H9 (cell line): ENCODE results near the gene TACC2. TPM values are rescaled to one million over a fixed set of nuclear protein-coding genes. Genes with fewer than 3 reads are reported as not detected.

Experiments used
- DNase-seq: peaks from one replicate; pipeline ENCODE4 v3.0.0-alpha.2; 2017
- H2AFZ ChIP-seq: one replicate; pipeline ENCODE4 v1.6.1; 2013; ENCODE audit warnings: mild to moderate bottlenecking, low read length, control low read depth, moderate library complexity
- H2AK5ac ChIP-seq: 2 replicates; pipeline ENCODE4 v1.6.1; 2013; ENCODE audit warnings: low read length, control low read depth, mixed read lengths; ENCODE audit not compliant: insufficient read length
- H2BK120ac ChIP-seq: one replicate; pipeline ENCODE4 v1.6.1; 2013; ENCODE audit warnings: low read depth, mild to moderate bottlenecking, low read length, control low read depth, inconsistent platforms; ENCODE audit not compliant: poor library complexity, severe bottlenecking
- H2BK12ac ChIP-seq: 2 replicates; pipeline ENCODE4 v1.6.1; 2013; ENCODE audit warnings: low read length, control low read depth, mixed read lengths, low read depth; ENCODE audit not compliant: insufficient read length
- H2BK15ac ChIP-seq: 2 replicates; pipeline ENCODE4 v1.6.1; 2013; ENCODE audit warnings: low read depth, low read length, control low read depth
- H2BK20ac ChIP-seq: one replicate; pipeline ENCODE4 v1.6.1; 2013; ENCODE audit warnings: low read depth, mild to moderate bottlenecking, low read length, control low read depth, inconsistent platforms; ENCODE audit not compliant: poor library complexity, severe bottlenecking
- H2BK5ac ChIP-seq: 2 replicates; pipeline ENCODE4 v1.6.1; 2013; ENCODE audit warnings: low read length, control low read depth, mixed read lengths; ENCODE audit not compliant: insufficient read length
- H3K14ac ChIP-seq: 2 replicates; pipeline ENCODE4 v1.6.1; 2013; ENCODE audit warnings: low read length, control low read depth; ENCODE audit not compliant: insufficient read depth
- H3K18ac ChIP-seq: 2 replicates; pipeline ENCODE4 v1.6.1; 2013; ENCODE audit warnings: low read depth, mild to moderate bottlenecking, mixed read lengths, low read length, control low read depth; ENCODE audit not compliant: insufficient read length
- H3K23ac ChIP-seq: 2 replicates; pipeline ENCODE4 v1.6.1; 2013; ENCODE audit warnings: low read length, control low read depth, mixed read lengths, low read depth; ENCODE audit not compliant: insufficient read length
- H3K23me2 ChIP-seq: 2 replicates; pipeline ENCODE4 v1.6.1; 2013; ENCODE audit warnings: low read depth, mild to moderate bottlenecking, mixed read lengths, low read length, control low read depth; ENCODE audit not compliant: insufficient read length, poor library complexity, severe bottlenecking
- H3K27ac ChIP-seq: 2 replicates; pipeline ENCODE4 v1.5.1; 2013; ENCODE audit warnings: low read length, control low read depth, mixed read lengths, low read depth; ENCODE audit not compliant: insufficient read length
- H3K27me3 ChIP-seq: 2 replicates; pipeline ENCODE4 v1.6.1; 2013; ENCODE audit warnings: low read length, control low read depth, inconsistent platforms; ENCODE audit not compliant: insufficient read depth
- H3K4ac ChIP-seq: 2 replicates; pipeline ENCODE4 v1.6.1; 2013; ENCODE audit warnings: low read depth, mild to moderate bottlenecking, control low read depth, inconsistent platforms, low read length, moderate library complexity
- H3K4me1 ChIP-seq: 2 replicates; pipeline ENCODE4 v1.6.1; 2013; ENCODE audit warnings: low read length, control low read depth, inconsistent platforms; ENCODE audit not compliant: insufficient read depth
- H3K4me2 ChIP-seq: 2 replicates; pipeline ENCODE4 v1.6.1; 2013; ENCODE audit warnings: low read length, control low read depth, mixed read lengths; ENCODE audit not compliant: insufficient read length, insufficient read depth
- H3K56ac ChIP-seq: 2 replicates; pipeline ENCODE4 v1.6.1; 2013; ENCODE audit warnings: low read depth, mild to moderate bottlenecking, mixed read lengths, low read length, control low read depth; ENCODE audit not compliant: insufficient read length
- H3K79me1 ChIP-seq: 2 replicates; pipeline ENCODE4 v1.6.1; 2013; ENCODE audit warnings: low read depth, mild to moderate bottlenecking, moderate library complexity, low read length, control low read depth, inconsistent platforms; ENCODE audit not compliant: insufficient read depth, poor library complexity, severe bottlenecking
- H3K79me2 ChIP-seq: 2 replicates; pipeline ENCODE4 v1.6.1; 2013; ENCODE audit warnings: low read length, control low read depth, inconsistent platforms; ENCODE audit not compliant: insufficient read depth
- H3K9ac ChIP-seq: 2 replicates; pipeline ENCODE4 v1.6.1; 2013; ENCODE audit warnings: low read length, control low read depth, mixed read lengths; ENCODE audit not compliant: insufficient read length; ENCODE audit errors: extremely low read depth
- H3K9me3 ChIP-seq: one replicate; pipeline ENCODE4 v1.6.1; 2013; ENCODE audit warnings: low read depth, low read length, inconsistent platforms; ENCODE audit not compliant: control insufficient read depth
- H3T11ph ChIP-seq: one replicate; pipeline ENCODE4 v1.6.1; 2013; ENCODE audit warnings: mild to moderate bottlenecking, low read length, control low read depth, inconsistent platforms
- H4K20me1 ChIP-seq: one replicate; pipeline ENCODE4 v1.6.1; 2013; ENCODE audit not compliant: control insufficient read depth, insufficient read length, insufficient read depth
- H4K5ac ChIP-seq: 2 replicates; pipeline ENCODE4 v1.6.1; 2013; ENCODE audit warnings: low read depth, mild to moderate bottlenecking, mixed read lengths, low read length, control low read depth; ENCODE audit not compliant: insufficient read length
- H4K8ac ChIP-seq: replicated peaks from 2 replicates; pipeline ENCODE4 v1.6.1; 2013; ENCODE audit warnings: low read length, control low read depth, mixed read lengths, low read depth; ENCODE audit not compliant: insufficient read length
- H4K91ac ChIP-seq: 2 replicates; pipeline ENCODE4 v1.6.1; 2013; ENCODE audit warnings: low read depth, mild to moderate bottlenecking, moderate library complexity, mixed read lengths, low read length, control low read depth; ENCODE audit not compliant: insufficient read length
- H3K27ac Mint-ChIP-seq, 3 experiments: 2 replicates in 2 of 3; 3 replicates in 1 of 3; pipeline ENCODE4 v1.8.0; 2020 to 2021; ENCODE audit warnings: mixed read lengths in 3 of 3, mild to moderate bottlenecking in 1 of 3, moderate library complexity in 1 of 3
- H3K27me3 Mint-ChIP-seq: 2 replicates; pipeline ENCODE4 v1.8.0; 2021; ENCODE audit warnings: low read depth, mild to moderate bottlenecking, moderate library complexity, mixed read lengths
- H3K36me3 Mint-ChIP-seq, 3 experiments: 2 replicates in 2 of 3; 3 replicates in 1 of 3; pipeline ENCODE4 v1.8.0; 2020 to 2021; ENCODE audit warnings: low read depth in 3 of 3, mixed read lengths in 3 of 3; ENCODE audit not compliant: insufficient read depth in 1 of 3
- H3K4me1 Mint-ChIP-seq, 2 experiments: 2 replicates each; pipeline ENCODE4 v1.8.0; 2020; ENCODE audit warnings: mixed read lengths in 2 of 2
- H3K4me3 Mint-ChIP-seq, 2 experiments: 2 replicates in 1 of 2; 3 replicates in 1 of 2; pipeline ENCODE4 v1.8.0; 2020 to 2021; ENCODE audit warnings: mild to moderate bottlenecking in 2 of 2, mixed read lengths in 2 of 2, moderate library complexity in 1 of 2
- H3K9me3 Mint-ChIP-seq, 2 experiments: 2 replicates in 1 of 2; 3 replicates in 1 of 2; pipeline ENCODE4 v1.8.0; 2020; ENCODE audit warnings: mild to moderate bottlenecking in 2 of 2, mixed read lengths in 2 of 2, moderate library complexity in 1 of 2
- CTCF ChIP-seq: fragments of 200-600 bp; sonication (generic); conservative IDR thresholded peaks from 3 replicates; pipeline ENCODE4 v1.8.0; 2021; ENCODE audit warnings: antibody characterized with exemption, mild to moderate bottlenecking
- WGBS: extraction: QIAGEN DNeasy Blood & Tissue Kit; methylation state at CpG from one replicate; pipeline ENCODE4 v1.1.7; 2013; ENCODE audit warnings: missing lambda C conversion rate, low lambda C conversion rate, mixed read lengths; ENCODE audit not compliant: insufficient read length; ENCODE audit errors: extremely low coverage; 5-methylcytosine and 5-hydroxymethylcytosine counted together
- total RNA-seq: library from RNA; stranded (reverse); gene quantifications from 2 replicates; pipeline ENCODE4 v1.2.1, GENCODE V29; 2021

Gene TACC2
- total RNA-seq, 1 experiment from 2014 or later, result 58.1 TPM

DNA sequence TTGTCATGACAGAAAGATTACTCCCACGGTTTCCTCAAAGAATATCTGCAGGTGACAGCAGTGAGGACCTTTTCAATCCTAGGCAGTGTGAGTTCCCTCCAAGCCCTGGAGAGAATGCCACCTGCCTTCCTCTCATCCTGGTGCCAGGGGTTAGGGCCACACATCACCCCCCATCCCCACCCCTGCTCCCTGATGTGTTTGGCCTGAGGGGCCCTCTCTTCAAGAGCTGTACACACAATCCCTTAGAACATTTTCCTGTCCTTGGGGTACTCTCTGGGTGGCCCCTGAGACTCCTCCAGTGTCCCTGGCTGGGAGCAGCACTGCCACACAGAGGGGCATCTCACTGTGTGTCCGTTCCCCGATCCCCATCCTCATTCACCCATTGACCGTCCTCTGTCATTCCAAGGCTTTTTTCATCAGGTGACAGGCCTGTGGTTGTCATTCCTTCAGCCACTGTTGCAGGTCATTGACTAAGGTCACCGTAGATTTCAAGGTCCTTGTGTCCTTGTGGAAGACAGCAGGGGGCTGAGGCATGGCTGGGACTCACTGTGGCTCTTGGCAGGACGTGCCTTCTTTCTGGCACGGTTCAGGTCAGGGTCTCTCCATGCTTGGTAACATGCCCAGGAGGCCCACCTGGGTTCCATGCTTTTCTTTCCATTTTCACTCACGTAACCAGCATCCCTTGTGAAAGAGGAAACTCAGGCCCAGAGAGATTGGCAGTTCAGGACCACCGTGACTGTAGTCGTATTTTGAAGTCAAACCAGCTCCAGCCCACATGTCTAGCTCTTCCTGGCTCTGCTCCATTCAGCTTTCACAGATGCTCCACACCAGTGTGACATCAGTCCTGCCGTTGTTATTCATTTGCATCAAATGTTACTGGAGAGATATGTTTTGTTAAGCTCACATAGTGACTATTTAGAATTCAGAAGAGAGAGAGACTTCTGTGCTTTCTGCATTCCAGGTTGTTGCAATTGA is 255.3 kb downstream of the TACC2 start:
- no peak overlapping the region for H3K18ac ChIP-seq
- H3K4me3 Mint-ChIP-seq, result no peak overlapping the region
- no peak overlapping the region for H2BK5ac ChIP-seq
- H3K9me3 ChIP-seq, result no peaks in the 10 kb centered on the region
- DNase-seq, result no peak
- no peaks in the 10 kb centered on the region for H3K9me3 Mint-ChIP-seq
- no peaks in the 10 kb centered on the region for H3K27me3 Mint-ChIP-seq
- WGBS, result no CpG with 5 or more reads among the region's 11 CpGs
- no peak overlapping the region for H2BK120ac ChIP-seq
- H4K5ac ChIP-seq, result no peak overlapping the region
- no peak overlapping the region for H2BK15ac ChIP-seq
- no peak overlapping the region for H3K14ac ChIP-seq
- H3K27ac ChIP-seq, result no peak overlapping the region
- H3T11ph ChIP-seq, result no peak overlapping the region
- H2BK20ac ChIP-seq, result no peak overlapping the region
- no peak overlapping the region for H3K9ac ChIP-seq
- H2AK5ac ChIP-seq, result no peak overlapping the region
- H4K8ac ChIP-seq, result no peak overlapping the region
- peaks cover 34 to 70% (median 44%) of the 10 kb centered on the region in 3 experiments for H3K36me3 Mint-ChIP-seq
- H2BK12ac ChIP-seq, result no peak overlapping the region
- H3K79me2 ChIP-seq, result no peaks in the 10 kb centered on the region
- no peak for TF ChIP-seq CTCF
- no peak overlapping the region for H3K56ac ChIP-seq
- H4K20me1 ChIP-seq, result no peaks in the 10 kb centered on the region
- no peak overlapping the region for H3K23ac ChIP-seq
- no peak overlapping the region for H3K4me2 ChIP-seq
- H2AFZ ChIP-seq, result no peak overlapping the region
- H3K27me3 ChIP-seq, result no peaks in the 10 kb centered on the region
- H3K4me1 Mint-ChIP-seq, result peaks cover 13 to 17% of the 10 kb centered on the region in 2 experiments
- no peaks in the 10 kb centered on the region for H3K79me1 ChIP-seq
- peak overlapping the region in 2 of 3 experiments; percentile 22 to 36; a peak in 1 of 7 replicates for H3K27ac Mint-ChIP-seq
- H3K23me2 ChIP-seq, result no peaks in the 10 kb centered on the region
- no peaks in the 10 kb centered on the region for H3K4me1 ChIP-seq
- no peak overlapping the region for H3K4ac ChIP-seq
- no peak overlapping the region for H4K91ac ChIP-seq
